Lung (tissue), 12 donors: ENCODE measurements around the gene STXBP6. TPM values are rescaled to one million over a fixed set of nuclear protein-coding genes. Genes with fewer than 3 reads are reported as not detected.
A peak's percentile ranks its signal among the peaks of the same experiment; 100 is the strongest.

Source experiments
- ATAC-seq: fragments of 200-7000 bp; cut with Tn5 transposase; one replicate; pipeline ENCODE4 v1.9.1; 2020; ENCODE audit warnings: moderate number of reproducible peaks; ENCODE audit not compliant: insufficient read depth, low FRiP score
- DNase-seq, 3 donors: peaks; one replicate each; pipeline ENCODE4 v3.0.0-alpha.2; 2013 to 2017
- H3K27ac ChIP-seq, 2 donors: one replicate each; pipeline ENCODE4 v1.5.1; 2013; ENCODE audit warnings: mild to moderate bottlenecking in 2 of 2, moderate library complexity in 2 of 2, control low read depth in 1 of 2, inconsistent platforms in 1 of 2, low read depth in 1 of 2, low read length in 1 of 2
- H3K27me3 ChIP-seq, 3 donors: one replicate each; pipeline ENCODE4 v1.5.1; 2013; ENCODE audit warnings: low read length in 2 of 3; ENCODE audit not compliant: control insufficient read depth in 3 of 3, insufficient read depth in 3 of 3
- H3K36me3 ChIP-seq, 4 donors: one replicate each; pipeline ENCODE4 v1.5.1; 2013; ENCODE audit warnings: low read length in 4 of 4, mild to moderate bottlenecking in 1 of 4, moderate library complexity in 1 of 4; ENCODE audit not compliant: control insufficient read depth in 4 of 4, insufficient read depth in 4 of 4
- H3K4me1 ChIP-seq, 5 donors: one replicate each; pipeline ENCODE4 v1.5.1; 2013; ENCODE audit warnings: low read length in 5 of 5, mild to moderate bottlenecking in 2 of 5, moderate library complexity in 1 of 5; ENCODE audit not compliant: control insufficient read depth in 5 of 5, insufficient read depth in 5 of 5
- H3K4me3 ChIP-seq: one replicate; pipeline ENCODE4 v1.5.1; 2013; ENCODE audit warnings: mild to moderate bottlenecking, control low read depth, moderate library complexity
- H3K9ac ChIP-seq, 2 donors: one replicate each; pipeline ENCODE4 v1.5.1; 2013; ENCODE audit warnings: low read length in 2 of 2, control low read depth in 1 of 2; ENCODE audit not compliant: insufficient read depth in 1 of 2
- H3K9me3 ChIP-seq, 4 donors: one replicate each; pipeline ENCODE4 v1.5.1; 2013; ENCODE audit warnings: low read length in 3 of 4, mild to moderate bottlenecking in 1 of 4, moderate library complexity in 1 of 4; ENCODE audit not compliant: control insufficient read depth in 4 of 4, insufficient read depth in 3 of 4
- WGBS, 2 donors: extraction: QIAGEN DNeasy Blood & Tissue Kit; methylation state at CpG; one replicate each; pipeline ENCODE4 v1.1.7; 2013; 5-methylcytosine and 5-hydroxymethylcytosine counted together
- polyA plus RNA-seq, 2 donors: library from polyadenylated mRNA; stranded (reverse); fragments of 200-250 nt; gene quantifications; one replicate each; pipeline ENCODE4 v1.2.1, GENCODE V29; 2013
- total RNA-seq, 2 donors: library from RNA; depleted of rRNA in 1 of 2; stranded (reverse); fragments of >200 nt in 1 of 2; gene quantifications; one replicate each; pipeline ENCODE4 v1.2.1, GENCODE V29; 2014 to 2021
- TF ChIP-seq, protein P1 (sequence below): IDR thresholded peaks from 2 replicates; pipeline ENCODE4 v1.5.1; 2012; ENCODE audit warnings: mild to moderate bottlenecking; ENCODE audit errors: control extremely low read depth, extremely low read depth
- donor health status: control.
- donor health status: control.
- donor health status: Bipolar disorder and iron deficiency.
- donor health status: healthy.
- donor health status: DM: yes; HTN: yes; CAD: no.

Gene STXBP6
- total and polyA plus RNA-seq, 4 donors = 9.3 to 42.5 (median 10.5) TPM

DNA sequence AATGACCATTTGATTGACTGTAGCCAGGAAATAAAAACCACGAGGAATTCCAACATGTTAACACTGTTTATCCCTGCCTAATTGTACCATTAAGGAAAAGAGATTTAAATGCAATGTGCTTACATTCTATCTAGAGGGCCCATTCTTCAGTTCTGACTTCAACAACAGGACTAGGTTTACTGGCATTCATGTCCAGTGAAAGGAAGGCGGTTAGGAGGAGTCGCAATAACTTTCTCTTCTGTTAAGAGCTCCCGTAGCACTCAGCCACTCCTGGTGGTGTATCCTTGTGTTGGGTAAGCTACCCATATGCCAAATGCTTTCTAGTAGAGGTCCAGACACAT is 154.7 kb downstream of the STXBP6 start:
- 49 to 52% methylated on average over 4 of the region's 4 CpGs for WGBS, 2 donors
- DNase-seq (no peak), ATAC-seq (no peak)
- no peak overlapping the region for H3K9ac ChIP-seq
- H3K4me3 ChIP-seq = no peak overlapping the region
- H3K9me3 ChIP-seq = peaks cover 0 to 8% (median 2%) of the 10 kb centered on the region in 4 donors
- TF ChIP-seq, protein P1, sequence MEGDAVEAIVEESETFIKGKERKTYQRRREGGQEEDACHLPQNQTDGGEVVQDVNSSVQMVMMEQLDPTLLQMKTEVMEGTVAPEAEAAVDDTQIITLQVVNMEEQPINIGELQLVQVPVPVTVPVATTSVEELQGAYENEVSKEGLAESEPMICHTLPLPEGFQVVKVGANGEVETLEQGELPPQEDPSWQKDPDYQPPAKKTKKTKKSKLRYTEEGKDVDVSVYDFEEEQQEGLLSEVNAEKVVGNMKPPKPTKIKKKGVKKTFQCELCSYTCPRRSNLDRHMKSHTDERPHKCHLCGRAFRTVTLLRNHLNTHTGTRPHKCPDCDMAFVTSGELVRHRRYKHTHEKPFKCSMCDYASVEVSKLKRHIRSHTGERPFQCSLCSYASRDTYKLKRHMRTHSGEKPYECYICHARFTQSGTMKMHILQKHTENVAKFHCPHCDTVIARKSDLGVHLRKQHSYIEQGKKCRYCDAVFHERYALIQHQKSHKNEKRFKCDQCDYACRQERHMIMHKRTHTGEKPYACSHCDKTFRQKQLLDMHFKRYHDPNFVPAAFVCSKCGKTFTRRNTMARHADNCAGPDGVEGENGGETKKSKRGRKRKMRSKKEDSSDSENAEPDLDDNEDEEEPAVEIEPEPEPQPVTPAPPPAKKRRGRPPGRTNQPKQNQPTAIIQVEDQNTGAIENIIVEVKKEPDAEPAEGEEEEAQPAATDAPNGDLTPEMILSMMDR = no peak
- H3K27me3 ChIP-seq = no peaks in the 10 kb centered on the region
- peak overlapping the region in 1 of 2 donors; percentile 45 for H3K27ac ChIP-seq
- peaks cover 0 to 21% (median 6%) of the 10 kb centered on the region in 5 donors for H3K4me1 ChIP-seq
- peaks cover under 1 to 7% (median 4%) of the 10 kb centered on the region in 4 donors for H3K36me3 ChIP-seq

DNA sequence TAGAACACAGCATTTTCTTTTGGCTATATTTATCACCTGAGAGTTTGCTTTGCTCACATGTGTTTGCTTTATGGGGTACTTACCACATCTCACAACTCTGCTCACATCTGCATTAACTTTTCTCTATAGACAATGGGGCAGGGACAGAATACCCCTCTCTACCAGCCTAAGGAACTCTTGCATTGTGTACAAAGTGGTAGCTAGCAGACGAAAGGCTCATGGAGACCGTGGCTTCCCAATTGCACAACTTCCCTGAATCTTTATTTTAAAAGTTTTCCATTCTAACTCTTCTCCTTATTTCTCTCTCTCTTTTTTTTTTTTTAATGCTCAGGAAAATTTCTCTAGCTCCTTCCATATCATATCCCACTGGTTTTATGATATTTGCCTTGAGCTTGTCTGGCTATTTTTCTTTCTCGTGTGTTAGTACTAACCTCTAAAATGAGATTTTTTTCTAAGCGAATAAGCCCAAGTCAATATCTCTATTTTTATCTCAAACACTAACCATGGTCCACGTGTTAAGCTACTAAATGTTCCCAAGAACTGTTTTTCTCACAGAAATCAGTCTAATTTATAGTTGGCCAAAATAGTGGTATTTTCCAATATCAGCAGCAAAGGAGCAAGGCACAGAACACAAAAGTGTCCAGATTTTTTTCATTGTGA is 155.2 kb downstream of the STXBP6 start:
- Histone ChIP-seq H3K27ac (peak overlapping the region in 1 of 2 donors; percentile 64), H3K27me3 (no peaks in the 10 kb centered on the region), H3K9me3 (peaks cover 0 to 10% (median 4%) of the 10 kb centered on the region in 4 donors), H3K4me3 (no peak overlapping the region), H3K36me3 (peaks cover 1 to 7% (median 5%) of the 10 kb centered on the region in 4 donors), H3K4me1 (peaks cover 0 to 19% (median 3%) of the 10 kb centered on the region in 5 donors), H3K9ac (no peak overlapping the region)
- no peak for DNase-seq
- WGBS, 2 donors = 55 to 65% methylated on average over 5 of the region's 5 CpGs
- TF ChIP-seq, protein P1 = no peak
- no peak for ATAC-seq

DNA sequence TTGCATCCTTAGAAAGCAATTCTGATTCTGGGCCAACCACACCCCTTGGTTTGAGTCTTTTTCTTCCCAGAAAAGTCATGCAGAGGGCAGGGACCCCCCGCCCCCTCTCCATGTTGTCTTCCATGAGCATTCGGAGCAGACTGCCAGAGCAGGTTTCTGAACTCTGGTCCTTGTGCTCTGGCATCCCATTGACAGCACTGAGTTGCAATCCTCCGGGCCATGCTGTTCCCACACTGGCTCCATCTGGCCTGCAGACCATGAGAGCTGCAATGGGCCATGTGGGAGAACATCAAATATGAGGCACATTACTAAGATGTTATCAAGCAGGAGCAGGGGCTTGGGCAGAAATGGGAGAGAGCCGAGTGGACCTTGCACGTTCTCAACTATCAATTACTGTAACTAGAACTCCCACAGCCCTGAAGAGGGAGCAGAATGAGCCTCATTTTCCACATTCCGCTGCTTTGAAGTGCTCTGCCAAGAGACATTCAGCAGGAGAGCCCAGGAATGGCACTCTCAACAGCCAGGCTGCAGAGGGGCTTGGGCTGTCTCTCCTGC is 157.4 kb downstream of the STXBP6 start:
- H3K9me3 ChIP-seq = peaks cover 0 to 10% (median 4%) of the 10 kb centered on the region in 4 donors
- DNase-seq (no peak), ATAC-seq (no peak)
- H3K36me3 ChIP-seq = peaks cover 1 to 7% (median 5%) of the 10 kb centered on the region in 4 donors
- H3K27me3 ChIP-seq = no peaks in the 10 kb centered on the region
- H3K9ac ChIP-seq = no peak overlapping the region
- WGBS, 2 donors = 74 to 81% methylated on average over 6 of the region's 6 CpGs
- no peak overlapping the region for H3K4me3 ChIP-seq
- H3K27ac ChIP-seq = no peak overlapping the region
- H3K4me1 ChIP-seq = peaks cover 0 to 17% (median 6%) of the 10 kb centered on the region in 5 donors
- TF ChIP-seq, protein P1 = no peak
